Activated CD8-positive, alpha-beta memory T cell treated with anti-CD3 and anti-CD28 coated beads for 36 hours (primary cell): Measurements from ENCODE around the gene SORCS1. TPM values are rescaled to one million over a fixed set of nuclear protein-coding genes. Genes with fewer than 3 reads are reported as not detected.

ENCODE experiments used
- CTCF ChIA-PET: fragments of 350-600 bp; sonication (Branson Sonifier 250); formaldehyde crosslinking; loops from one replicate; lab custom pipeline; 2021; ENCODE audit warnings: antibody characterized with exemption; lab: Charles Lee
- POLR2A ChIA-PET: fragments of 350-600 bp; sonication (Branson Sonifier 250); formaldehyde crosslinking; loops from one replicate; lab custom pipeline; 2021; ENCODE audit warnings: antibody characterized with exemption; lab: Charles Lee
- total RNA-seq, 2 experiments: library from RNA; stranded (reverse); gene quantifications; one replicate each; pipeline ENCODE4 v1.2.3, GENCODE V29; 2021

Gene SORCS1
- total RNA-seq, 2 experiments from 2014 or later = not detected

- CTCF ChIA-PET = no interaction called here
- POLR2A ChIA-PET = no interaction called here
Observed at GRCh38 chr10:106542461-106542860, 622.0 kb downstream of the SORCS1 start.

DNA sequence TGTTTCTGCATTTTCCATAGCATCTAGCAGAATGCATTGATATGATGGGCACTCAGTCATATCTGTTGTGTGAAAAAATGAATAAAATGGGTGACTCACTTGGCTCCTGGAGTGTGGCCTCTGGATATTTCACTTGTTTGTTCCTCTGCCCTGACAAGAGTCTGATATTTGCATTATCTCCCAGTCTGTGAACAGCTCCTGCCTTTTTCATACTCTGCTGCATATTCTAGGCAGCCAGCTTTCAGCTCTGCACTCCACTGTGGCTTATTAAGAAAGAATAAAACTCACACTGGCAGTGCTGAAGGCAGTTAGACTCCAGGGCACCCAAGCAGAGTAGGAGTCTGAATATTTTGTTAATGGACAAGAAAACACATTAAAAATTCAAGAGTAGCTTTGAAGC, 623.9 kb downstream of the SORCS1 start:
- CTCF ChIA-PET = no interaction called here
- POLR2A ChIA-PET = no interaction called here

DNA sequence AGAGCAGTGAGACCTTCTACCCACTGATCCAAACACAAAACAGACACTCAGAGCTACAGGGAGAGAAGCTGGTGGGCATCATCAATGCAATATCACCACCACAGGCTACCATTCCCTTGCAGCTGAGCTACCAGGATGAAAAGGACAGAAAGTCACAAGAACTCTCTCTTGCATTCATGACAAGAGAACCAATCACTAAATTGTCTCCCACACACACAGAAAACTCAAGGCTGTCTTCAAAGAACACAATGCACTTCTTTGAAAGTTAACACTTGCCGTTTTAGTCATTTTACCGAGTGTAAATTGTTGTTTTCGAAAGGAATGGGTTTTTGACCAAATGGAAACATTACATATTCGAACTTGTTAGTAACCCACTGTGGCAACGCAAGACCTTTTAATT, 626.6 kb downstream of the SORCS1 start:
- CTCF ChIA-PET = no interaction called here
- POLR2A ChIA-PET = no interaction called here

DNA sequence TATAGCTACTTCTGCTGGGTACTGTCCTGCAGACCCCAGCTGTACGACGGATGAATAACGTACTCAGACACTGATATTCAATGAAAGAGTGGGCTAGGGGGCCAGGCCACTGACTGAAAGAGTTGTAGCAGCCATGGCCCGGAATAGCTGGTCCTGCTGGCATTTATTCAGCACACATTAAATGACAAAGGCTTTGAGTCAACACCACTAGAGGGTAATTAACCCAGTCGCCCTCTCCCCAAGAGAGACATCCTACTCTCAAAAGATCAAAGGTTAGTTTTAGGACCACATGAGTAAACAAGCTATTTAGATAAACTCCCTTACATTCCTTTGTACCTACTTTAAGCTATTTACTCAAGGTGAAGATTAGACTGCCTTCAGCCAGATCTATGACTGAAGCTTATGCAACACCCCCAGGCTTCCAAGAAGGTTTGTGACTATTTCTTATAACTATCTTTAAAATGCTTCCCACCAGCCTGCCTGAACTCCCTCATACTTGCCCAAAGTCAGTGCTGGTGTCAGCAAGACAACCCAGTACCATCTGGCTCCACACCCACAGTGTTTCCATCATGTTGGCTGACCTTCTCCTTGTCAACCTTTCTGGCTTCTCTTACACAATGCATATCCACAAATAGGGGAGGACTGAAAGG, 629.1 kb downstream of the SORCS1 start:
- POLR2A ChIA-PET = no interaction called here
- CTCF ChIA-PET = no interaction called here

DNA sequence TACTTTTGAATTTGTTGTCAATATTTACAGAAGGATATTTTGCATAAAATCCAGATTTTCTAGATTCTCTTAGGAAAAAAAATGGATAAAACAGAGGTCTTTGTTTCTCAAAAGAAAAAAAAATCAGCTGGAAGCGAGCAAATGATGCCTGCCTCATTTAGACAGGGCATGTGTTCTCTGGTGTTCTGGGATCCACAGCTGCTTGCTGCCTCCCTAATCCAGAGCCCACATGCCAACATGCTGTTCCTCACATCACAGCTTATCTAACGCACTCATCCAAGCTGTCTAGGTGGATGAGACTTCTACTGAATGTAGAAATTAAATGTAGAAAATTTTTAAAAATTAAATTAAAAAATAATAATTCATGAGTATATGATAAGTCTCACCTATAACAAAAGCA, 630.1 kb downstream of the SORCS1 start:
- ChIA-PET POLR2A (no interaction called here), CTCF (no interaction called here)

DNA sequence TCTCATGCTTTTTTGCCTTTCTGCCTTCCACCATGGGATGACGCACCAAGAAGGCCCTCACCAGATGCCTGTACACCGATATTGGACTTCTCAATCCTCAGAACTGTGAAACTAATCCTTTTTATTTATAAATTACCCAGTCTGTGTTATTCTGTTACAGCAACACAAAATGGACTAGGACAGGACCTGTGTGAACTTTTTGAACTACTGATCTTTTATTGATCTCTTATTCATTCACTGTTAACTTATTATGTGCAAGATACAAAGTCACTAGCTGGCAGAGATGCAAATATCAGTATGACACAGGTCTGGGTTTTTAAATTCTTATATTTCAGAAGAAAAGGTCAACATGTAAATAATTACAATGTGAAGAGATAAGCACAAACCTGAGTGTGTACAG, 635.8 kb downstream of the SORCS1 start:
- POLR2A ChIA-PET = no interaction called here
- CTCF ChIA-PET = no interaction called here

DNA sequence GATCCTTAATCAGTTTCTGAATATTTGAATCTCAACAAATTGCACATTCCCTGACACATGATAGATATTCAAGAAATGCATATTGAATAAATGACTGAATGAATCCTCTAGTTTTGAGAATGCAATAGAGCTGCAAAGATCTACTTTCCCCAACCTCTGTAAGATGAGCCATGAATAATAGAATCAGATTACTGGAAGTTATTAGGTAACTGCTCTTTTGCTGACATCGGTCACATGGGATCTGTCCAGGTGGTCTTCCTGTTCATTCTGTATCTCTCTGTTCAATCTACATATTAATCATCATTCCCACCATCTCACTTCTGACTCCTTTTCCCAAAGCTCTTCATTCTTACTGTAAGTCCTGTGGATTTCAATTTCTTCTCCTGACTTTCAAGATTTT, 638.7 kb downstream of the SORCS1 start:
- POLR2A ChIA-PET = no interaction called here

More for the DNA sequence above, 638.7 kb downstream of the SORCS1 start:
- CTCF ChIA-PET = no interaction called here
